ENCODE data around the gene NAXE. TPM values are rescaled to one million over a fixed set of nuclear protein-coding genes. Genes with fewer than 3 reads are reported as not detected.
A peak's percentile ranks its signal among the peaks of the same experiment; 100 is the strongest.

The NAXE gene
- total and polyA plus RNA-seq, 2 of the 13 experiments (the other 11 are each of a cell fraction or from before 2014, with no cell fraction given): 39.4 to 59.4 TPM

- TF ChIP-seq ZNF687 (CRISPR knock-in tag; IDR thresholded peaks at IDR 0.05): peak; percentile 94
- no peak for TF ChIP-seq AKAP8 (CRISPR knock-in tag; IDR thresholded peaks at IDR 0.05)
- peak; percentile 53; the same call in 1 of the 2 replicates for TF ChIP-seq FOXJ3 (CRISPR knock-in tag; IDR thresholded peaks at IDR 0.05; ENCODE audit: borderline replicate concordance)
- TF ChIP-seq RELA (CRISPR knock-in tag; IDR thresholded peaks at IDR 0.05): no peak
- TF ChIP-seq NFKBIZ (CRISPR knock-in tag; IDR thresholded peaks at IDR 0.05): peak; percentile 72; the same call in 1 of the 2 replicates
- TF ChIP-seq MED8 (CRISPR knock-in tag; IDR thresholded peaks at IDR 0.05; ENCODE audit: insufficient replicate concordance): peak; percentile 66
- peak; percentile 59; the same call in 1 of the 2 replicates for TF ChIP-seq RFXAP (CRISPR knock-in tag; IDR thresholded peaks at IDR 0.05; ENCODE audit: borderline replicate concordance)
- TF ChIP-seq TFDP2 (CRISPR knock-in tag; IDR thresholded peaks at IDR 0.05): peak; percentile 82; the same call in 1 of the 2 replicates
- peak; percentile 62; the same call in 1 of the 2 replicates for TF ChIP-seq ZNF350 (CRISPR knock-in tag; IDR thresholded peaks at IDR 0.05; ENCODE audit: borderline replicate concordance, low read depth)
- TF ChIP-seq PRDM15 (CRISPR knock-in tag; IDR thresholded peaks at IDR 0.05): 0 out of 2 replicates have a peak, but pooled peaks have one; percentile 28
- TF ChIP-seq TMF1 (CRISPR knock-in tag; IDR thresholded peaks at IDR 0.05; ENCODE audit: low read depth): no peak
- TF ChIP-seq FUBP1 (CRISPR knock-in tag; IDR thresholded peaks at IDR 0.05; ENCODE audit: borderline replicate concordance): no peak; the same call in 1 of the 2 replicates
- peak; percentile 25; the same call in 1 of the 2 replicates for TF ChIP-seq ZNF710 (CRISPR knock-in tag; IDR thresholded peaks at IDR 0.05; ENCODE audit: borderline replicate concordance)
Observed at GRCh38 chr1:156601122-156601830, 9.7 kb downstream of the NAXE start, which contains the start of gene GPATCH4 (continued).

Data from HepG2 (cell line).